ENCODE measurements around the gene NEK4.

The NEK4 gene

GRCh38 chr3:52770496-52771333, at the start of gene NEK4:
Gene NEK4, minus strand, starts transcription at chr3:52770940. Its CDS starts 194 bp downstream, at chr3:52770746.
- no peaks in the 10 kb centered on the region for H3K9me3 Mint-ChIP-seq
- H3K27ac Mint-ChIP-seq, result peak within 1 kb of the TSS; percentile 95
- no peak for TF ChIP-seq CTCF (IDR thresholded peaks at IDR 0.05)
- no peaks in the 10 kb centered on the region for H3K27me3 Mint-ChIP-seq (ENCODE audit: low read depth, poor library complexity)
- H3K4me1 Mint-ChIP-seq, result peaks cover 34% of the 10 kb centered on the region
- DNase-seq, result peak; percentile 95
- peak within 1 kb of the TSS; percentile 91 for H3K4me3 Mint-ChIP-seq
- peaks cover 27% of the 10 kb centered on the region for H3K36me3 Mint-ChIP-seq (ENCODE audit: low read depth)

- Mint-ChIP-seq H3K4me3 (no peak overlapping the region), H3K27ac (peak overlapping the region; percentile 32), H3K36me3 (ENCODE audit: low read depth) (no peaks in the 10 kb centered on the region), H3K9me3 (no peaks in the 10 kb centered on the region), H3K4me1 (peaks cover 41% of the 10 kb centered on the region), H3K27me3 (ENCODE audit: low read depth, poor library complexity) (no peaks in the 10 kb centered on the region)
- DNase-seq, result peak; percentile 39
- TF ChIP-seq CTCF (IDR thresholded peaks at IDR 0.05), result no peak
These were observed 49.2 kb upstream of the NEK4 start for GRCh38 chr3:52819936-52820335.

- Mint-ChIP-seq H3K27ac (no peak overlapping the region), H3K4me3 (no peak overlapping the region), H3K4me1 (peaks cover 39% of the 10 kb centered on the region), H3K36me3 (ENCODE audit: low read depth) (no peaks in the 10 kb centered on the region), H3K27me3 (ENCODE audit: low read depth, poor library complexity) (no peaks in the 10 kb centered on the region), H3K9me3 (no peaks in the 10 kb centered on the region)
- DNase-seq, result no peak
- TF ChIP-seq CTCF (IDR thresholded peaks at IDR 0.05), result no peak
These were observed 47.1 kb upstream of the NEK4 start for GRCh38 chr3:52817860-52818259.

GRCh38 chr3:52817221-52817620, 46.5 kb upstream of the NEK4 start:
- Mint-ChIP-seq H3K36me3 (ENCODE audit: low read depth) (no peaks in the 10 kb centered on the region), H3K9me3 (no peaks in the 10 kb centered on the region), H3K4me1 (peaks cover 32% of the 10 kb centered on the region), H3K27me3 (ENCODE audit: low read depth, poor library complexity) (peaks cover 4% of the 10 kb centered on the region), H3K4me3 (no peak overlapping the region), H3K27ac (no peak overlapping the region)
- DNase-seq, result no peak
- TF ChIP-seq CTCF (IDR thresholded peaks at IDR 0.05), result no peak

- no peak overlapping the region for H3K4me3 Mint-ChIP-seq
- no peak for TF ChIP-seq CTCF (IDR thresholded peaks at IDR 0.05)
- no peaks in the 10 kb centered on the region for H3K9me3 Mint-ChIP-seq
- no peak overlapping the region for H3K27ac Mint-ChIP-seq
- peaks cover 7% of the 10 kb centered on the region for H3K27me3 Mint-ChIP-seq (ENCODE audit: low read depth, poor library complexity)
- H3K4me1 Mint-ChIP-seq, result peaks cover 28% of the 10 kb centered on the region
- DNase-seq, result no peak
- no peaks in the 10 kb centered on the region for H3K36me3 Mint-ChIP-seq (ENCODE audit: low read depth)
These were observed 45.9 kb upstream of the NEK4 start for GRCh38 chr3:52816654-52817053.

GRCh38 chr3:52816199-52816598, 45.5 kb upstream of the NEK4 start:
- no peak for DNase-seq
- TF ChIP-seq CTCF (IDR thresholded peaks at IDR 0.05), result no peak
- no peak overlapping the region for H3K27ac Mint-ChIP-seq
- peaks cover 27% of the 10 kb centered on the region for H3K4me1 Mint-ChIP-seq
- H3K4me3 Mint-ChIP-seq, result no peak overlapping the region
- H3K36me3 Mint-ChIP-seq (ENCODE audit: low read depth), result no peaks in the 10 kb centered on the region
- H3K27me3 Mint-ChIP-seq (ENCODE audit: low read depth, poor library complexity), result peaks cover 7% of the 10 kb centered on the region
- no peaks in the 10 kb centered on the region for H3K9me3 Mint-ChIP-seq

Data from nephron progenitor cell (in vitro differentiated cells).